SK-N-SH (cell line): Measurements from ENCODE around the gene GALNT14. TPM values are rescaled to one million over a fixed set of nuclear protein-coding genes. Genes with fewer than 3 reads are reported as not detected.

Source experiments
- CTCF ChIA-PET: fragments of 300-600, 350-600 bp; formaldehyde crosslinking; extraction: SDS; loops from one replicate; lab custom pipeline; 2021; lab: Yijun Ruan, JAX
- POLR2A ChIA-PET: fragments of 350-600 bp; sonication (Branson Sonifier 250); formaldehyde crosslinking; extraction: SDS; loops from one replicate; lab custom pipeline; 2020; ENCODE audit warnings: antibody characterized with exemption, inconsistent platforms; lab: Yijun Ruan, JAX
- DNase-seq: peaks from one replicate; pipeline ENCODE4 v3.0.0; 2012
- H2AFZ ChIP-seq: fragments of 200-600 bp; sonication (generic); 2 replicates; pipeline ENCODE4 v1.8.1; 2016; ENCODE audit warnings: antibody characterized with exemption, mild to moderate bottlenecking, low read depth
- H3F3A ChIP-seq: fragments of 200-600 bp; sonication (generic); replicated peaks from 2 replicates; pipeline ENCODE3; 2016; ENCODE audit warnings: antibody characterized with exemption, mild to moderate bottlenecking; ENCODE audit not compliant: insufficient read depth
- H3K27ac ChIP-seq, 2 experiments: fragments of 200-500 bp in 1 of 2; fragments of 200-600 bp in 1 of 2; sonication (Bioruptor generic) in 1 of 2; sonication (generic), shearing (Covaris generic) in 1 of 2; 2 replicates each; pipeline versions ENCODE4 v1.5.1 to v1.6.1; 2014 to 2016; ENCODE audit warnings: low read depth in 2 of 2, inconsistent platforms in 1 of 2, low read length in 1 of 2, mild to moderate bottlenecking in 1 of 2, mixed read lengths in 1 of 2
- H3K27me3 ChIP-seq: fragments of 200-600 bp; sonication (generic), shearing (Covaris generic); 2 replicates; pipeline ENCODE4 v1.6.1; 2016; ENCODE audit warnings: mixed run types; ENCODE audit not compliant: insufficient read depth
- H3K36me3 ChIP-seq, 2 experiments: fragments of 200-500 bp in 1 of 2; fragments of 200-600 bp in 1 of 2; sonication (Bioruptor generic) in 1 of 2; sonication (generic) in 1 of 2; replicated peaks in 1 of 2; 2 replicates each; pipeline versions ENCODE3 to v1.5.1; 2014 to 2016; ENCODE audit warnings: low read length in 1 of 2, mild to moderate bottlenecking in 1 of 2; ENCODE audit not compliant: insufficient read depth in 2 of 2, control insufficient read depth in 1 of 2
- H3K4me1 ChIP-seq, 2 experiments: fragments of 200-500 bp in 1 of 2; fragments of 200-600 bp in 1 of 2; sonication (Bioruptor generic) in 1 of 2; sonication (generic), shearing (Covaris generic) in 1 of 2; 2 replicates each; pipeline versions ENCODE4 v1.5.1 to v1.6.1; 2014 to 2016; ENCODE audit warnings: low read depth in 1 of 2, low read length in 1 of 2, mixed run types in 1 of 2; ENCODE audit not compliant: insufficient read depth in 2 of 2, control insufficient read depth in 1 of 2
- H3K4me2 ChIP-seq: fragments of 200-600 bp; sonication (generic), shearing (Covaris generic); 2 replicates; pipeline ENCODE4 v1.6.1; 2017; ENCODE audit warnings: mixed run types
- H3K4me3 ChIP-seq, 2 experiments: fragments of 200-500 bp in 1 of 2; fragments of 200-600 bp in 1 of 2; sonication (Bioruptor generic) in 1 of 2; sonication (generic), shearing (Covaris generic) in 1 of 2; 2 replicates each; pipeline versions ENCODE4 v1.5.1 to v1.8.1; 2014 to 2016; ENCODE audit warnings: low read depth in 2 of 2, inconsistent platforms in 1 of 2, low read length in 1 of 2, mild to moderate bottlenecking in 1 of 2, mixed read lengths in 1 of 2, moderate library complexity in 1 of 2
- H3K79me2 ChIP-seq: fragments of 200-600 bp; sonication (generic); 2 replicates; pipeline ENCODE4 v1.8.1; 2017; ENCODE audit warnings: mild to moderate bottlenecking; ENCODE audit not compliant: insufficient read depth
- H3K9ac ChIP-seq: fragments of 200-600 bp; sonication (generic); 2 replicates; pipeline ENCODE4 v1.6.1; 2017; ENCODE audit warnings: mixed run types
- H3K9me2 ChIP-seq: fragments of 200-600 bp; sonication (generic); 2 replicates; pipeline ENCODE4 v1.6.1; 2017; ENCODE audit warnings: mixed run types
- H3K9me3 ChIP-seq: fragments of 200-600 bp; sonication (generic); 2 replicates; pipeline ENCODE4 v1.6.1; 2017; ENCODE audit warnings: mixed run types, mild to moderate bottlenecking, moderate library complexity
- H4K20me1 ChIP-seq: fragments of 200-600 bp; sonication (generic); 2 replicates; pipeline ENCODE4 v1.6.1; 2017; ENCODE audit warnings: mild to moderate bottlenecking, mixed run types; ENCODE audit not compliant: insufficient read depth
- CHD2 ChIP-seq: fragments of 150-350 bp; IDR thresholded peaks from 2 replicates; pipeline ENCODE4 v1.6.1; 2018; ENCODE audit warnings: low read length; ENCODE audit not compliant: partially characterized antibody
- FOXJ3 ChIP-seq: sonication (generic); formaldehyde crosslinking; IDR thresholded peaks from 2 replicates; pipeline ENCODE4 v1.5.1; 2020; ENCODE audit warnings: mild to moderate bottlenecking, missing genetic modification reagents
- FOXM1 ChIP-seq: IDR thresholded peaks from 2 replicates; pipeline ENCODE4 v1.4.0; 2012; ENCODE audit warnings: low read depth, mild to moderate bottlenecking
- JUND ChIP-seq: IDR thresholded peaks from 2 replicates; pipeline ENCODE4 v1.4.0; 2012
- MEF2A ChIP-seq: IDR thresholded peaks from 2 replicates; pipeline ENCODE4 v1.4.0; 2012; ENCODE audit warnings: low read depth, borderline replicate concordance
- MXI1 ChIP-seq: IDR thresholded peaks from 2 replicates; pipeline ENCODE4 v1.6.1; 2012; ENCODE audit warnings: mild to moderate bottlenecking, low read depth, low read length, improper control_type of control experiment
- NRF1 ChIP-seq: IDR thresholded peaks from 2 replicates; pipeline ENCODE4 v1.6.1; 2012; ENCODE audit warnings: low read depth, mild to moderate bottlenecking, low read length
- POLR2AphosphoS5 ChIP-seq: IDR thresholded peaks from 2 replicates; pipeline ENCODE4 v1.6.1; 2012; ENCODE audit warnings: low read depth, low read length
- RAD21 ChIP-seq: IDR thresholded peaks from 2 replicates; pipeline ENCODE4 v1.6.1; 2012; ENCODE audit warnings: mild to moderate bottlenecking, low read length
- RFX5 ChIP-seq: IDR thresholded peaks from 2 replicates; pipeline ENCODE4 v1.6.1; 2012; ENCODE audit warnings: mild to moderate bottlenecking, improper control_type of control experiment, low read length
- TAF1 ChIP-seq: IDR thresholded peaks from 2 replicates; pipeline ENCODE4 v1.6.1; 2012; ENCODE audit warnings: low read depth, mild to moderate bottlenecking, low read length, moderate library complexity, borderline replicate concordance
- TCF12 ChIP-seq: IDR thresholded peaks from 2 replicates; pipeline ENCODE4 v1.4.0; 2012
- USF2 ChIP-seq: fragments of 150-350 bp; IDR thresholded peaks from 2 replicates; pipeline ENCODE4 v1.6.1; 2017; ENCODE audit warnings: antibody characterized with exemption, low read length, low read depth, borderline replicate concordance
- WGBS: methylation state at CpG from one replicate; pipeline ENCODE4 v1.1.6; 2017; ENCODE audit warnings: low lambda C conversion rate; 5-methylcytosine and 5-hydroxymethylcytosine counted together
- polyA plus RNA-seq, 3 experiments: library from polyadenylated mRNA; depleted of rRNA; stranded (reverse); fragments of >200 nt; gene quantifications; 2 replicates each; pipeline ENCODE4 v1.2.3, GENCODE V29; 2012

The GALNT14 gene
- polyA plus RNA-seq, 1 of the 3 experiments (the other 2 are of a cell fraction) = 1.6 TPM

GRCh38 chr2:31136000-31136399 lies 2.2 kb downstream of the GALNT14 start:
- ChIA-PET POLR2A (no interaction called here), CTCF (interaction anchor here (1.5 to 14.0 kb wide), 8 partner anchors 10 to 422 kb away, joined by 3 to 168 read pairs (median 47); no protein-coding TSS in a partner anchor)
- no peak overlapping the region for H3K9ac ChIP-seq
- peaks cover 57% of the 10 kb centered on the region for H3K27me3 ChIP-seq
- no peaks in the 10 kb centered on the region for H3K9me3 ChIP-seq
- no peak overlapping the region for H3K4me2 ChIP-seq
- no peak overlapping the region for H3K4me3 ChIP-seq
- DNase-seq = no peak
- no peaks in the 10 kb centered on the region for H3K9me2 ChIP-seq
- 54% methylated on average over 3 of the region's 3 CpGs for WGBS
- H3K27ac ChIP-seq = no peak overlapping the region
- no peaks in the 10 kb centered on the region for H3K36me3 ChIP-seq
- peaks cover 0 to 31% of the 10 kb centered on the region in 2 experiments; a peak in 1 of 4 replicates for H3K4me1 ChIP-seq
- no peaks in the 10 kb centered on the region for H3K79me2 ChIP-seq
- H2AFZ ChIP-seq = no peak overlapping the region
- no peak for TF ChIP-seq RAD21
- TF ChIP-seq CHD2 = no peak
- no peak for TF ChIP-seq MEF2A
- TF ChIP-seq POLR2AphosphoS5 = no peak
- no peak for TF ChIP-seq TAF1
- no peak for TF ChIP-seq FOXJ3
- TF ChIP-seq NRF1 = no peak
- TF ChIP-seq RFX5 = no peak
- no peak for TF ChIP-seq MXI1
- TF ChIP-seq FOXM1 = no peak
- TF ChIP-seq TCF12 = no peak
- no peak for TF ChIP-seq USF2
- H4K20me1 ChIP-seq = no peaks in the 10 kb centered on the region
- no peaks in the 10 kb centered on the region for H3F3A ChIP-seq

DNA sequence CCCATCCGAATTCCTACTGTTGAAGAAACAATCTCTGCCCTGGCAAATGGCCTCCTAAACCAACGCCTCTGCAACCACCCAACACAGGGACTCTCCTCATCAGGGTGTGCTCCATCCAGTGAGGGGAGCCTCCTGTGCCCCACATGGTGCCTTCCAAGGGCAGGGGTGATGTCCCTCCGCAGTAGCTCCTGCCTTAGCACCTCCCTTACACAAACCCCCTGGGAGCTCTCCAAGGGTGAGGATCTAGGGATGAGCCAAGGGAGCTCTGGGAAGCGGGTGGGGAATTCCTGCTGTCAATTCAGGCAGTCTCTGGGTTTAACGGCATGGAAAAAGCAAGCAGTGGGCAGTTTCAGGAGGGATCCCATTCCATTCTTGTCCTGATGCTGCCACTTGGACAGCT lies 3.8 kb downstream of the GALNT14 start:
- TF ChIP-seq USF2 = no peak
- TF ChIP-seq JUND = no peak
- TF ChIP-seq, all 33 proteins: peak for 0
- ChIA-PET POLR2A (interaction anchor here (1.4 kb wide), 1 partner anchor 263 kb away, joined by 3 read pairs; no protein-coding TSS in a partner anchor), CTCF (interaction anchor here (0.7 to 14.0 kb wide), 9 partner anchors 11 to 421 kb away, joined by 3 to 168 read pairs (median 4); partner anchors contain the start of gene EHD3)
- Histone ChIP-seq H3K4me3 (no peak overlapping the region), H3K9ac (no peak overlapping the region), H3K9me2 (no peaks in the 10 kb centered on the region), H2AFZ (no peak overlapping the region), H3K36me3 (no peaks in the 10 kb centered on the region), H3K4me2 (no peak overlapping the region), H3K4me1 (peaks cover 0 to 44% of the 10 kb centered on the region in 2 experiments; a peak in 2 of 4 replicates), H3K9me3 (no peaks in the 10 kb centered on the region), H3K27me3 (peaks cover 50% of the 10 kb centered on the region), H3K27ac (no peak overlapping the region), H3K79me2 (no peaks in the 10 kb centered on the region), H4K20me1 (no peaks in the 10 kb centered on the region), H3F3A (no peaks in the 10 kb centered on the region)
- no peak for DNase-seq
- 41% methylated on average over 5 of the region's 5 CpGs for WGBS
